Stimulated activated CD8-positive, alpha-beta memory T cell treated with anti-CD3 and anti-CD28 coated beads, Interleukin-12 subunit alpha, Interleukin-12 subunit beta, amount 100 ng/mL, for 24 hours (primary cell): Measurements from ENCODE around the gene SOX15.

Experiments used
- DNase-seq: peaks from one replicate; pipeline ENCODE4 v3.0.0-alpha.2; 2020; ENCODE audit errors: extremely low read depth

Gene SOX15

DNA sequence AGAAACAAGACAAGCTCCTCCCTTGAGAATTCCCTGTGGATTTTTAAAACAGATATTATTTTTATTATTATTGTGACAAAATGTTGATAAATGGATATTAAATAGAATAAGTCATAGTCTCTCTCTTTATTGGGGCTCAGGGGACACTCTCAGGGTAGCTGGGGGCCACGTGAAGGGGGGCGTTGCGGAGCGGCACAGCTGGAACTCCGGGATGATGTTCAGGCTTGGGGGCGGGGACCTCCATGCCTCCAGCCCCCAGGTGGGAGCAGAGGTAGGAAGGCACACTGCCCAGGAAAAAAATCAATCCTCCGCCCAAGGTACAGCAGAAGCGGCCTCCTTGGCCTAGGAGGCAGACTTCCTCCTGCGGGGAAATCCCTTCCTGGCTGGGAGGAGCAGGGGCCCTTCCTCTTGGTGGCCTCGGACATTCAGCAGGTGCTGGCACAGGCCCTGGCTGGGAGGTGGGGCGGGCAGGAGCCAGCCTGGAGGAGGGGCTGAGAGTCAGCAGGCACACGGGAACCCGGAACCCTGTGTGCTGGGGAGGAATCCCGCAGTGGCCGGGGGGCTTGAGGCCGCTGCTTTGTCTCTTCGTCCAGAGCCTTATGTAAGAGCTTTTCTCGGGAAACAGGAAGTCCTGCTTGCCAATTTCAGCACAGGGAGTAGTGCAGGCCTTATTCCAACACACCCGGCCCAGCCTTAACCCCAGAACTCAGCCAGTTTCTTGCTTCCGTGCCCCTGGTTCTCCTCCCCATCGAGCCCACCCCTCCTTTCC lies 31.9 kb downstream of the SOX15 start:
- no peak for DNase-seq

DNA sequence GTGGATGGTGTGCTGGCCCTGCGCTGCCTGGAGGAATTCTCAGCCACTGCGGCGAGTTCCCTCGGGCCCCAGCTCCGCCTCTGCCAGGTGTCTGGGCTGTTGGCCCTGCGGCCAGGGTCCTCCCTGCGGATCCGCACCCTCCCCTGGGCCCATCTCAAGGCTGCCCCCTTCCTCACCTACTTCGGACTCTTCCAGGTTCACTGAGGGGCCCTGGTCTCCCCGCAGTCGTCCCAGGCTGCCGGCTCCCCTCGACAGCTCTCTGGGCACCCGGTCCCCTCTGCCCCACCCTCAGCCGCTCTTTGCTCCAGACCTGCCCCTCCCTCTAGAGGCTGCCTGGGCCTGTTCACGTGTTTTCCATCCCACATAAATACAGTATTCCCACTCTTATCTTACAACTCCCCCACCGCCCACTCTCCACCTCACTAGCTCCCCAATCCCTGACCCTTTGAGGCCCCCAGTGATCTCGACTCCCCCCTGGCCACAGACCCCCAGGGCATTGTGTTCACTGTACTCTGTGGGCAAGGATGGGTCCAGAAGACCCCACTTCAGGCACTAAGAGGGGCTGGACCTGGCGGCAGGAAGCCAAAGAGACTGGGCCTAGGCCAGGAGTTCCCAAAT lies 32.6 kb downstream of the SOX15 start:
- no peak for DNase-seq

DNA sequence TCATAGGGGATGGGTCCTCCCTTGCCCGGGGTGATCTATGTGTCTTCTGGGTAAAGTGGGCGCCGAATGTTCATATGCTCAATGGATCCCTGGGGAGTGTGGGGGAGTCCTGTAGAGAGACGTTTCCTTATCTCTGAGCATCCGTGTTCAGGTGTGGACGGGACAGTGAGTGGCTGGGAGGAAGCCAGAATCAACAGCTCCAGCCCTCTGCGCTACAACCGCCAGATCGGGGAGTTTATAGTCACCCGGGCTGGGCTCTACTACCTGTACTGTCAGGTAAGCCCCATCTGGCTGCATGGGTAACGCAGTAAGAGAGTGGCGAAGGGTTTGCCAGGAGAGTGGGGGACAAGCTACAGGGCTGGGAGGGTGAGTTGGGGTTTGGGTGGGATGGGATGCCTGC lies 33.3 kb downstream of the SOX15 start:
- DNase-seq = no peak

DNA sequence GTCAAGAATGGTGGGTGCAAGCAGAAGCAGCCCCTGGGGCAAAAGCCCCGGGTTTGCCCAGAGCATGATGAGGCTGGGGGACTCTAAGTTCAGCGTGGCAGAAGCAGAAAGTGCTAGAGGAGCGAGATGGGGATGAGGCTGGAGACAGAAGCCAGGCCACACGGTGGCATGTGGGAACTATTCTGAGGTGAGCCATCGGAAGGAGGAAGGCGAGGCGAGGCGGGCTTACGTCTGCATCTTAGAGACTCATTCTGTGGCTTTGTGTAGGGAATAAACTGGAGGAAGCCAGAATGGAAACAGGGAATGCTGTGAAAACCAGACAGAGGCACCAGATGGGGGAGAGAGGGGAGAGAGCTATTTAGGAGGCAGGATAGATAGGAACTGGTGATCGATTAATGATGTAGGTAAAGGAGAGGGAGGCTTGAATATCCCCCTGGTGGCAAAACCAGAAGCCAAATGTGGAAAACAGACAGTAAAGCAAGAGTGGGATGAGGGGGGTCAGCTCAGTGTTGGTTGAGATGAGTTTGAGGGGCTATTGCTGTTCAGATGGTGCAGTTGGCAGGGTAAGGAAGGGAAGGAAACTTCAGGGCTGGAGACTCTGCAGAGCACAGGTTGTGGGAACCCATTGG lies 34.5 kb downstream of the SOX15 start:
- no peak for DNase-seq

DNA sequence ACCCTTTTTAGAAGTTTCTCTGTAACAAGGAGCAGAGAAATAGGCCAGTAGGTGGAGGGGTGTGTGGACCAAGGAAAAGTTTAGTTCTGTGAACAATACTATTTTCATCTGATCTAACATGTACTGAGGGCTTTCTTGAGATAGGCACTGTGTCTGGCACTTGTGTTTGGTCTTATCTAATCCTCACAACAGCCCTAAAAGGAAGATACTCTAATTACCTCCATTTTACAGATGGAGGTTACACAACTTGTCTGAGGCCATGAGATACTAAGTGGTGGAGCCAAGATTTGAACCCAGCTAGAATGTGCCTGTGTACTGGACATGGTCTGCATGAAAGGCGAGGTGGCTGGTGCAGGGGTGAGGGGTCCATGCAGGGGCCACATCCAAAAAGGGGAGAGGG lies 36.5 kb downstream of the SOX15 start:
- no peak for DNase-seq

DNA sequence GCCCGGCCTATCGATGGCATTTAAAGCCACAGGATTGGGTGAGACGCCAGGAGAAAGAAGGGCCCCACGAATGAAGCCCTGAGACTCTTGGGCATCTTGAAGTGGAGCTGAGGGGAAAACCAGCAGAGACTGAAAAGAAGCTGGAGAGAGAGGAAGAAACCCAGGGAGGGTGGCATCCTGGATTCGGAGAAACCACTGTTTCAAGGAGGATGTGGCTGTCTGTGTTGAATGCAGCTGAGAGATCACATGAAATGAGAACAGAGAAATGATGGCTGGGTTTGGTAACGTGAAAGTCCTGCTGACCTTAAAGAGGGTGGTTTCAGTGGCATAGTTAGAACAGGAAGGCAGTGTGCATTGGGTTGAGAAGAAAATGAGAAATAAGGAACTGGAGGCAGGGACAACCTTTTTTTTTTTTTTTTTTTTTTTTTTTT lies 37.3 kb downstream of the SOX15 start:
- DNase-seq = no peak

DNA sequence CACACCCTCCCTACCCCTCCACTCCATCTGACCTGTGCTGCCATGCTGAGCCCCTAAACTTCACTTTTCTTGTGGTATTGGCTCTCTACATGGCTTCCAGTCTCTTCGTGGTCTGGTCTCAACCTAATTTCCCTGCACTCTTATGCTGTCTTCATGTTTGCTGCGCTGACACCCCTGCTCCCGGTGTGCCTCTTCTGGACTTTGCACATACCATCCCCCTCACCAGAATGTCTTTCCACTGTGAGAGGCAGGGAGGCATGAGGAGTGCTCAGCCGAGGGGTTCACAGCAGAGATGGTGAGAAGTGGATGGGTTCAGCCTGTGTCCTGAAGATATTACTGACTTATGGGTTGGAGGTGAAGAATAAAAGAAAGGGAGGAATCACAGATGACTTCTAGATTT lies 38.5 kb downstream of the SOX15 start:
- DNase-seq = no peak

DNA sequence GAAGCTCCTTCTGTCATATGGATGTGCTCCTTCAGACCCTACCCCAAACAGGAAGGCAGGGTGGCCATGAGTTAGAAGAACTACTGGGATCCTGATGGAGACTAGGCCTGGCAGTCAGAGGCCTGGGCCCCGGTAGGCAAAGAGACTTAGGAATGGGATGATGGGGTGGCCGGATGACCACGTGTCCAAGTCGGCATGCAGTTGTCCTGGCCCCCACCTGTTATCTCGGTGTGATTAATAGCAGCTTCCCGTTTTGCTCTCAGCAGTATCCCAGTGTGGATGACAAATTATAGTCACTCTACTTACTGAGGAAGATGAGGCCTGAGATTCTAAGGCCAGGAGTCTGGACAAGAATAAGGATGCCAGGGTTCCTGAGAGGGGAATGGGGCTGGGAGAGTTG lies 39.5 kb downstream of the SOX15 start:
- DNase-seq = no peak

DNA sequence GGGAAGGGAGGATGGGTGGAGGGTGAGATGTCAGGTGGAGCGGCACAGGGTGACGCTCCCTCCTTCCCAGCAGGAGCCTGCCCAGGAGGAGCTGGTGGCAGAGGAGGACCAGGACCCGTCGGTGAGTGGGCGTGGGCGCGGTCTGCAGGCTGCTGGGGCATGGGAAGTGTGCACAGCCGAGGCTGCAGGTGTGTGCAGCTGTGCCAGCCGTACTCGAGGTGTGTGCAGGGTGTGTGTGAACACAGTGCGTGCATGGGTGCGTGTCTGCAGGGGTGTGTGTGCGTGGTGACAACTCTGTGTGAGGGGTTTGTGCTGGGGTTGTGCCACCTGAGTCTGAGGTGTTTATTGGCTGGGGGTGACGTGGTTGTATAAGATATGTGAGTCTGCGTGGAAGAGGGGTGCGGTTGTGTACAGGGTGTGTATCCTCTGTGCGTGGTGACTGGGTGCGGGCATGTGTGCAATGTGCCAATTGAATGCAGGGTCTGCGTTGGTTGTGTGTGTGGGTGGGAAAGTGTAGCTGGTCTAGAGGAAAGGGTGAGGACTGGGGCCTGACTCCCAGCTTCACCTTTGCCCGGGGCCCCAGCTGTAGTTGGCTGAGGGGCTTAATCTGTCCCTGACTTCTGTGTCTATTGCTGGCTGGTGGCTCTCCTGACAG lies 40.4 kb downstream of the SOX15 start:
- DNase-seq = no peak

DNA sequence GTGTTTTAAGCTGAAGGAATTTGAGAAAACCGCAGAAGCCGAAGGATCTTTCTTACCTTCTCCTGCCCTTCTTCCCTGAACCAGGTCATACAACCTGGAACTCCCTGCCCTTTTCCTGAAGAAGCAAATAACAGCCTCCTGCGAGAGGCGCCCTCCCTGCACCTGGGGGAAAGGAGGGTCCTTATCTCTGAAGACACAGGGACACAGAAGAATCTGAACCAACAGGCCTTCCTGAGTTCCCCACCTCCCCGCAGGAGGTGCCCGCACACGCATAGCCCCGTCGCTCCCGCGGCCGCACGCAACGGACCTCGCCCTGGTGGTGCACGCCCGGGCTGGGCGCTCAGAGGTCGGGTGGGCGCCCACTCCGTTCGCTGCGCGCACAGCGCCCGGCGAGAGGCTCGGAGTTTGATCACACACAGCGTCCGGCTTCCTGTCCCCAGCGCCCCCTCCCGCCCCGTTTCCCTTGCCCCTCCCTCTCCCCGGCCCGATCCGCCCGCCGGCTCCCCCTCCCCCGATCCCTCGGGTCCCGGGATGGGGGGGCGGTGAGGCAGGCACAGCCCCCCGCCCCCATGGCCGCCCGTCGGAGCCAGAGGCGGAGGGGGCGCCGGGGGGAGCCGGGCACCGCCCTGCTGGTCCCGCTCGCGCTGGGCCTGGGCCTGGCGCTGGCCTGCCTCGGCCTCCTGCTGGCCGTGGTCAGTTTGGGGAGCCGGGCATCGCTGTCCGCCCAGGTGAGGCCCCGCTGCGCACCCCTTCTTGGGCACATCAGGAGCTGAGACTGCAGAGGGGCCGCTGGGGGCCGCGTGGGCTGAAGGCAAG lies 41.1 kb downstream of the SOX15 start, which contains the start of gene TNFSF12:
TSS of gene TNFSF12 (plus strand) at position 474 of the 816 bp plus-strand sequence. CDS start at position 570, 96 bp downstream.
- DNase-seq = no peak

DNA sequence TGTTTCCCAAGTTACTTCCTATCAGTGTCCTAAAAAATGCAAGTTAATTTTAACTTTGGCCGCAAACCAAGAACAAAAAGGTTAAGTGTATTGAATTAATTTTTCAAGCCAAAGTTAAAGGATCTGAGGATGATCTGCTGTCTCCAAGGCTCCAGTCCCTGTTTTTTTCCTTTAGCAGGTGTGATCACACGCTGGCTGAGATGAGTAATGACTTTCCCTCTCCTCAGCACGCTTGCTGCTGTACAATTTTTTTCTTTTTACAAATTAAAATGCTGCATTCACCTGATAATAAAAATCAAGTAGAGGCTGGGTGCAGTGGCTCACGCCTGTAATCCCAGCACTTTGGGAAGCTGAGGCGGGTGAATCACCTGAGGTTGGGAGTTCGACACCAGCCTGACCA lies 45.0 kb downstream of the SOX15 start:
- DNase-seq = no peak

DNA sequence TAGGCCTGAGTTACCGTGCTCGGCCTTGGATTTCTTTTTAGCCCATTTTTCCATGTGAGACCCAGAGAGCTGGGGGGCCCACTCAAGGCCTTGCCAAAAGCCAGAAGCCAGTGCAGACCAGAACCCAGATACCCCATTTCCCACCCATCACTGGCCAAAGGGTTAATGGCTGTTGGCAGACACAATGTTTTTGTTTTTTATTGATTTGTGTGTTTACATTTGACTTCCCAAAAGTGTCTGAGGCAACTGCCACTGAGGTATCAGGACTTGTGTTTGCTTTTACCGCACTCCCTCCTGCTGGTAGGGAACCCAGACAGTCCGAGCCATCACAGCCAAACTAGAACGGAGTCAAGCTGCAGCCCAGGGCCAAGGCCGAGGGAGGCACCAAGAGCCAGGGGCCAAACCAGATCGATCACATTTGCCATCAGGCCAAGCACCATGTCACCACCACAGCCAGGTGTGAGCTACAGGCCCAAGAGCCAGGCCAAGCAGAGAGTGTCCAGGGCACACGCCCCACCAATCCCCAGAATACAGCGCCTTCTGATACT lies 48.7 kb downstream of the SOX15 start:
- DNase-seq = no peak

DNA sequence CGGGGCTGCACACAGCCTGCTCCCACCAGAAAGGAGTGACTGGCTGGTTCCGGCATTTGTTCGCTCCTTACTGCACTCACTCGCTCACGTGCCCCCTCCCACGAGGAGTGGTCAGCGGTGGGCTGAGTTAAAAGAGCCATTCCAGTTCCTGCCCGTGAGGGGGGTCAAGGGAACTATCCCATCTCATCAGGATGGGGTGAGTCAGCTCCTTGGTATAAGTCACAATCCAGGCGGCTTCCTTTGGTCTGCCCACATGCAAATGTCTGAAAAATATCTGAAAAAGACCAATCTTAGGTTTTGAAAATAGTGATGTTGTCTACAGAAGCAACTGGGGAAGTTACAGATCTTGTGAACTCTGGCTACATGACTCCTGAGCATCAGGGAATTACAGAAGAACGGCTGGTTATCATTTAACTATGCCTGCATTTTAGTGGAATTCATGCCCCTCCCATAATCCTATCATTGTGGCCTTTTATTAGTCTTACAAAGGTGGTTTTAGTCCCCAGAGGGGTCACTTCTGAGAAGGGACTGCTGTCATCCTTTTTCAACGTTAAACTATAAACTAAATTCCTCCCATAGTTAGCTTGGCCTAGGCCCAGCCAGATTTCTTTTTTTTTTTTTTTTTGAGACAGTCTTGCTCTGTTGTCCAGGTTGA lies 50.9 kb downstream of the SOX15 start:
- DNase-seq = no peak
